Amniotic epithelial cell (primary cell): Measurements from ENCODE around the gene SLC8A2.
"Not testable (repeated sequence)": the region's sequence is repeated elsewhere in the genome, so short reads cannot be mapped to it uniquely, and the experiment has no call there.

Source experiments
- DNase-seq: peaks from one replicate; pipeline ENCODE4 v3.0.0-alpha.2; 2010; ENCODE audit warnings: low read depth

SLC8A2 gene

DNA sequence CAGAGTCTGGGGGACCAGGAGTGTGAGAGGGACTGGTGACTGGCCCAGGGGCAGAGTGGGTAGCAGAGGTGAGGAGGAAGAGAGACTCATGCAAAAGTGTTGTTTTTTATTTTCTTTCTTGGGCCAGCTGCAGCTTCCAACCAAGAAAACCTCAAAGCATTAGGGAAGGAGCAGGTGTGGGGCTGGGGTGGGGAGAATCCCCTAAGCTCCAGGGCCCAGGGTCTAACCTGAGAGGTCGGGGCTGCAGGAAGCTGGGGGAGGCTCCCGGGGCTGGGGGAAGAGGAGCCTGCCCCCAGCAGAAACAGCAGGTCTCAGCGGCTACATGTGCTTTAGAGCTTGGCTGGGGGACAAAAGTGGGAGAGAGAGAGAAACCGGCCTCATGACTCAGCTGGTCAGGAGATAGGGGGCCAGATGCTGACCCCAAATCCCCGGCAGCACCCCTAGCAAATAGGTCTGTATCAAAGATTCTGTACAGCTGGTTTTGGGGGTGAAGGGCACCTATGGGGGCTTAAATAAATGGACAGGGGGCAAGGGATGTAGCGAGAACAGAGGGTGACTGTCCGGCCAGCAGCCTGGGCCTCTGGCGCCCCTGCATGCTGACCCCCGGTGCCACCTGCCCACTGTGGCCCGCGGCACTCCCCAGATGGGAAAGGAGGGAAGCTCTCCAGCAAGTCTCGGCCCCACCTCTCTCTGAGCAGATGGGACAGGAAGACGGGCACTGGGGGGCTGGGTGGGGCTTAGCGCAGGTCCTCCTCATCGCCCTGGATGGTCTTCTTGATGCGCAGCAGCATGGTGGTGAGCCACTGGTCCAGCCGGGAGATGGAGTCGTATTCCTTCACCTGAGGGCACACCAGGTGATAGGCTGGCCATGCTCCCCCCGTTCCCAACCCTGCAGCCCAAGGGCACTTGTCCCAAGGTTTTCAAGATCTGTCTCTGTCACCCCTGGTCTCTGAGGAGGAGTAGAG is 16.1 kb upstream of the SLC8A2 start:
- DNase-seq: no peak

GRCh38 chr19:47486900-47487299 is 15.2 kb upstream of the SLC8A2 start:
- no peak for DNase-seq

DNA sequence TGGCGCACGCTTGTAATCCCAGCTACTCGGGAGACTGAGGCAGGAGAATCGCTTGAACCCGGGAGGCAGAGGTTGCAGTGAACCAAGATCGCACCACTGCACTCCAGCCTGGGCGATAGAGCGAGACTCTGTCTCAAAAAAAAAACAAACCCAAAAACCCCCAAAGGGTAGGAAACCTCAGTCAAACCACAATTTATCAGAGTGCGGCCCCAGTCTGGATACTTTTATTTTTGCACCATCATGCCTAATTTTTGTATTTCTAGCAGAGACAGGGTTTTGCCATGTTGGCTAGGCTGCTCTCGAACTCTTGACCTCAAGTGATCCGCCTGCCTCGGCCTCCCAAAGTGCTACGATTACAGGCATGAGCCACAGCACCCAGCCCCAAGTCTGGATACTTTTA is 14.5 kb upstream of the SLC8A2 start:
- DNase-seq: not testable (repeated sequence)

DNA sequence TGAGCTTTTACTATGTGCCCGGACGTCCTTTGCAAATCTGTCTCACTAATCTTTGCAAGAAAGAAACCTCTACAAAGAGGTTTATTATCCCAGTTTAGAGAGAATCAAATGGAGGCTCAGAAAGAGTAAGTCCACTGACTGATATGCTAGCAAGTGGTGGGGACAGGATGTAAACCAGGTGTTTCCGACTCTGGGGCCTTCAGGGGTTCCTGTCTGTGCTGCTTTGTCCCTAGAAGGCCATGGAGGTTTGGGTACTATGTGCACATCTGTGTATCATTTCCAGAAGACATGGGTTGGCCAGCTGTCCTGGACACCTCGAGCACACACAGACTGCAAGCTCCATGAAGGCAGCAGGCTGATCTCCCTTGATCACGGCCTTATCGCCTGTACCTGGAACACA is 13.5 kb upstream of the SLC8A2 start:
- DNase-seq: no peak

GRCh38 chr19:47483800-47484690 is 12.4 kb upstream of the SLC8A2 start, which contains the start of gene KPTN:
KPTN (minus strand) TSS chr19:47484219; CDS start chr19:47484160, 59 bp downstream.
- DNase-seq: peak; percentile 82

GRCh38 chr19:47483200-47483599 is 11.5 kb upstream of the SLC8A2 start:
- DNase-seq: no peak

DNA sequence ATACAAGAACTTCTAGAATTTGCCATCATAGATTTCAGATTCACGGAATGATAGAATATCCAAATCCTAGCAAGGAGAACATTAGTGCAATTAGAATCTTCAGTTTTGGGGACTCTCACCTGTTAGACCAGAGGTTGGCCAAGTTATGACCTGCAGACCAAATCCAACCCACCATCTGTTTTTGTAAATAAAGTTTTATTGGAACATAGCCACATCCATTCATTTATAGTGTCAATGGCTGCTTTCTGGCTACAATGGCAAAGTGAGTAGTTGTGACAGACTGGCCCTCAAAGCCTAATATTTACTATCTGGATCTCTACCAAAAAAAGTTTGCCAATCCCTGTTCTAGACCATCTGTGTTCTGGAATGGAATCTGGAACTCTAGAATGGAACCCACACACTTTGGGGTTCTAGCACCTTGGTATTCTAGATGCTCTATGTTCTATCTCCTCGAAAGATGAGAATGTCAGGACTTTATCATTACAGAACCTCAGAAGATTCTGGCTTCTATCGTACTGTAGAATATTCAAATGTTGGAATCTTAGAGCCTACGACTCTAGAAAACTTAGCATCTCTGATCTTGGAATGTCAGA is 9.9 kb upstream of the SLC8A2 start:
- no peak for DNase-seq

- DNase-seq: no peak
Measured at GRCh38 chr19:47480658-47481057, 9.0 kb upstream of the SLC8A2 start.

DNA sequence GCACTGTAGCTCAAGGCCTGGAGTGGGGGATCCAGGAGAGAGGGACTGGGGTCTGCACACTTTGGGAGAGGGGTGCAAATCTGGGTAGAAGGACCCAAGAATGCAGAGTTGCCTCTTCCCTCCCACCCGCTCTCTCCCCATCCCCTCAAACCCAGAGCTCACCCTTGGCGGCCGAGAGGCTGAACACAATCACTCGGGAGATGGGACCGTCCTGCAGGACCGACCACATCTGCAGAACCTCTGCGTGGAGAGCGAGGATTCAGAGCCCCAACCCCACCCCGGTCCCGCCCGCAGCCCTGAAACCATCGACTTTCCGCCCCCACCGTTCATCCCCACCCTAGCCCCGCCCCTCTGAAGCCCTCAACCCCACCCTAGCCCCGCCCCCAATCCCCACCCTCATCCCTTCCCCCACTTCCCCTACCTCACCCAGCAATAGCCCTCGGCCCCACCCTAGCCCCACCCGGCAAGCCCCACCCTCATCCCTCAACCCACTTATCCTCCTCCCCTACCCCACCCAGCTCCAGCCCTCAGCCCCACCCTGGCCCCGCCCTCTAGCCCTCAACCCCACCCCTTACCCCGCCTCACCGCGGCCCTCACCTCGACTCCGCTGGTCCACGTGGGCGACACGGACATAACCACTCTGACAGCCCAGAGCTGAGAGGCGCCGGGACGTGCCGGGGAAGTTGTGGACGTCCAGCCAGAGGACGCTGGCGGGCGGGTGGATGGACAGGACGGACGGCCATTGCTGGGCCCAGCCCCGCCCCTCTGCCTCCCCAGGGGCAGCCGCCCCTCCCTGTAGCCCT is 8.2 kb upstream of the SLC8A2 start:
- DNase-seq: peak; percentile 10

- no peak for DNase-seq
Measured at GRCh38 chr19:47476438-47476972, 4.8 kb upstream of the SLC8A2 start.

GRCh38 chr19:47475465-47475864 is 3.8 kb upstream of the SLC8A2 start:
- peak; percentile 21 for DNase-seq

- no peak for DNase-seq
Measured at GRCh38 chr19:47473336-47473735, 1.6 kb upstream of the SLC8A2 start.

GRCh38 chr19:47471381-47471732 is 336 bp downstream of the SLC8A2 start:
- DNase-seq: no peak

- DNase-seq: no peak
Measured at GRCh38 chr19:47470447-47471195, 1.1 kb downstream of the SLC8A2 start.

DNA sequence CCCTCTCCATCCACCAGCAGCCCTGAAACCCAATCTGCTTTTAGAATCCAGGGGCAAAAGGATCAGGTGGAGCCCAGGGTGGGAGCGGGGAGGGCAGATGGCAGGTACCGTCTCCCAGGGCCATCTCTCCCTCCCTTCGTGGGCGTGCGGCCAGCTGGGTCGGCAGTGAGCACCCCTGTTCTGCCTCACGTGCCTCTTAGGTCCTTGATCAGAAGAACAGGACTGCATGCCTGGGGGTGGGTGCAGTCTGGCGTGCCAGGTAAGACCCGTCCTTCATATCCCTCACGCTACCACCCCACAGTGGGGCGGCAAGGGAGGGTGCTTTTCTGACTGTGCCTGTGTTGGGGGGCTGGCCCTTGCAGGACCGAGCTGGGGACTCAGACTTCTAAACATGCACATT is 2.0 kb downstream of the SLC8A2 start:
- DNase-seq: no peak

DNA sequence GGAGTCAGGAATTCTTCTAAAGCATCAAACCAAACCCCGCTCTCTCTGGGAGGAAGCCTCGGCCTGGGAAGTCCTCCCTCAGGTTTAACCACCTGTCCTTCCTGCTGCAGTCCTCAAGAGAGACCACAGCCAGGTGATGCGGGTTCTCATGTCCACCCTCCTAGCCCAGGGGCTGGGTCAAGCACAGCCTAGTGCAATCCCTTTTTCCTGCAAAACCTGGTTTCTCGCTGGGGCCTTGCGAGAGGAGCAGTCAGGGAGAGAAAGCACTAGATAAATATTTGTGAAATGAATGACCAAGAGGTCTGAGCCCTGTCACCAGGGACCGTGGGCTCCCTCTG is 2.4 kb downstream of the SLC8A2 start:
- DNase-seq: no peak

DNA sequence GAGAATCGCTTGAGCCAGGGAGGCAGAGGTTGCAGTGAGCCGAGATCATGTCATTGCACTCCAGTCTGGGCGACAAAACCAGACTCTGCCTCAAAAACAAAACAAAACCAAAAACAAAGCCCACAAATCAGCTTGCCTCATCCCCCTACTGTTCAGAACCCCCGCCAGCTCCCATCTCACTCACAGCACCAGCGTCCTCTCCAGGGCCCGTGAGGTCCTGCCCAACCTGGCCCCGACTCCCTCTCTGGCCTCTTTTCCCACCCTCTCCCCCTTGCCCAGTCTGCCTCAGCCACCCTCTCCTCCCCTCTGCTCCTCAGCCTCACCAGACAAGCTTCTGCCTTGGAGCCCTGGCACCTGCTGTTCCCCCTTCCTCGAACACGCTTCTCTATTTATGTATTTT is 3.8 kb downstream of the SLC8A2 start:
- DNase-seq: no peak

DNA sequence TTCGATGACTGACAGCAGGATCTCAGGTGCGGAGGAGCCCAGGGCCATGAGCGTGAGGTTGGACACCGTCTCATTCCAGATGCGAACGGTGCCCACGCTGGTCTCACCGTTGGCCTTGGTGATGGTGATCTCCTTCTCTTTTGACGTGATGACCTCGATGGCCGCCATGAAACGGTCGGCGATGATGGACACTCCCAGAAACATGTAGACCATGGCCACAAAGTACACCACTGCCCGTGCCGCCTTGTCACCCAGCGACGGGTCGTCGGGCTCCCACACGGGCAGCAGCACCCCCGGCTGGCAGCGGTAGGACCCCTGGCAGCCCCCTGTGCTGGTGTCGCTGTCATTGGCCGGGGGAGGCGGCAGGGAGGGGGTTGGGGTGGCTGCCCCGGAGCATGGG is 5.7 kb downstream of the SLC8A2 start:
- DNase-seq: no peak

DNA sequence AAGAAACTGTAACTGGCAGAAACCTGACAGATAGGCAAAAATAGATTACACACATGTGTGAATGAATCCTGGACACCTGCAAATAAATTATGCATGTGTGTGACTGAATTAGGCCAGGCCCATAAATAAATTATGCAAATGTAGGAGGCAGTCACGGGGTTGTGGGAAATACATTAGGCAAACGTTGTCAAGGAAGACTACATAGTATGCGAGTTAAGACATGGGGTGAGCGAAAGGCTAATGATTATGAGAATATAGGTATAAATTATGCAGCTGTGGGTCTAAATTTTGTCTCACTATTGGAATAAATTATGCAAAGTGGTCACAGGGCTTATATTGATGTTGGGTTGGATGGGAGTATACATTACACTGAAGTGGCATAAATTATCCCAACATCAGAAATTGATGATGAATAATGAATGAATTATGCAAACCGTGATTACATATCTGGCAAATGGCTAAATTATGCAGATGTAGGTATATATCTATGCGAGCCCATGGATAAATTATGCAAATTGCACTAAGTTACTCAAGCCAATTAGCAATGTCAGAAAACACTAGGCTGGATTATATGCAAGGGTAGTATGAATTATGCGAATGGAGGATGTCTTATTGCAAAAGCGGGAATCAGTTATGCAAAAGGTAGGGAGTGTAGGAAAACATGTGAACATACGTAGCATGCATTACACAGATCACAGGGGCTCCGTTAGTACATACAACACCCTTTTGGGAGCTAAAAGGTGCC is 6.8 kb downstream of the SLC8A2 start:
- no peak for DNase-seq

DNA sequence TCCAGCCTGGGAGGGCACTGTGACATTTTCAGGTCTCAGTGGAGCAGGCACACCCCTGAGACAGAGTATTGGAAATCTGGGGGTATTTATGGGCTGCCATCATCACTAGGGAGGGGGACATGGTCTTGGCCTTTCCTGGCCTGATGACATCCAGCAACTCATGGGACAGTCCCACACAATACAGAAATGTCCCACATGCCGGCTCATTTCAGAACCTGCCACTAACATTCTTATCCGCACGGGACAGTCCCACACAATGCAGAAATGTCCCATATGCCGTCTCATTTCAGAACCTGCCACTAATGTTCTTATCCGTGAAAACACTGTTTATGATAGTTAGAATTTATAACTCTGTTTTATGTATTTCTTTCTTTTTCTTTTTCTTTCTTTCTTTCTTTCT is 9.8 kb downstream of the SLC8A2 start:
- no peak for DNase-seq
